ENCODE results near the gene CSNK2A1.

DNA sequence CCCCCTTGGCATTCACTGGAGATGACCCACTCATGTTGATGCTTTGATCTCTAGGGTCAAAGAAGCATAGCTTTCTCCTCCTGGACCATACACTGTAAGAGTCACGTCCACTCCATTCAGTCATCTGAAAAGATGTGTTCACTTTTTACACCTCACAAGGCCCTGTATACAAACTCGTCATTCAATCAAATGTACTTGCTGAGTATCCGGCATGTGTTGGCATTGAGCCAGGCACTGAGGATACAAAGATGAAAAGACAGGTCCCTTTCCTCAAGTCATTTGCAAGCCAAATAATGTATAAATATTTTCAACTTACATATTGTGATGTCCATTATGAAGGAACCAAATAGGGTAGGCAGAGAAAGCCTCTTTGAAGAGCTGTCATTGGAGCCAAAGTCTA is 32.6 kb upstream of the CSNK2A1 start:
- TF ChIP-seq, protein P1, sequence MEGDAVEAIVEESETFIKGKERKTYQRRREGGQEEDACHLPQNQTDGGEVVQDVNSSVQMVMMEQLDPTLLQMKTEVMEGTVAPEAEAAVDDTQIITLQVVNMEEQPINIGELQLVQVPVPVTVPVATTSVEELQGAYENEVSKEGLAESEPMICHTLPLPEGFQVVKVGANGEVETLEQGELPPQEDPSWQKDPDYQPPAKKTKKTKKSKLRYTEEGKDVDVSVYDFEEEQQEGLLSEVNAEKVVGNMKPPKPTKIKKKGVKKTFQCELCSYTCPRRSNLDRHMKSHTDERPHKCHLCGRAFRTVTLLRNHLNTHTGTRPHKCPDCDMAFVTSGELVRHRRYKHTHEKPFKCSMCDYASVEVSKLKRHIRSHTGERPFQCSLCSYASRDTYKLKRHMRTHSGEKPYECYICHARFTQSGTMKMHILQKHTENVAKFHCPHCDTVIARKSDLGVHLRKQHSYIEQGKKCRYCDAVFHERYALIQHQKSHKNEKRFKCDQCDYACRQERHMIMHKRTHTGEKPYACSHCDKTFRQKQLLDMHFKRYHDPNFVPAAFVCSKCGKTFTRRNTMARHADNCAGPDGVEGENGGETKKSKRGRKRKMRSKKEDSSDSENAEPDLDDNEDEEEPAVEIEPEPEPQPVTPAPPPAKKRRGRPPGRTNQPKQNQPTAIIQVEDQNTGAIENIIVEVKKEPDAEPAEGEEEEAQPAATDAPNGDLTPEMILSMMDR (IDR thresholded peaks at IDR 0.05; ENCODE audit: low read depth, low read length, missing input control): no peak
- TF ChIP-seq YY1 (IDR thresholded peaks at IDR 0.05) (no peak), RXRA (IDR thresholded peaks at IDR 0.05) (no peak), HNF4G (IDR thresholded peaks at IDR 0.05) (no peak), GABPA (IDR thresholded peaks at IDR 0.05 in 1 of 2, conservative IDR thresholded peaks at IDR 0.05 in 1 of 2) (no peak)
- TF ChIP-seq, protein P2, sequence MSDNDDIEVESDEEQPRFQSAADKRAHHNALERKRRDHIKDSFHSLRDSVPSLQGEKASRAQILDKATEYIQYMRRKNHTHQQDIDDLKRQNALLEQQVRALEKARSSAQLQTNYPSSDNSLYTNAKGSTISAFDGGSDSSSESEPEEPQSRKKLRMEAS (IDR thresholded peaks at IDR 0.05): no peak
